ENCODE data around the gene TRIM33. TPM values are rescaled to one million over a fixed set of nuclear protein-coding genes. Genes with fewer than 3 reads are reported as not detected.

TRIM33 gene
- polyA plus RNA-seq, 2 of the 4 experiments (the other 2 are of a cell fraction), result 8.7 to 14.9 TPM

DNA sequence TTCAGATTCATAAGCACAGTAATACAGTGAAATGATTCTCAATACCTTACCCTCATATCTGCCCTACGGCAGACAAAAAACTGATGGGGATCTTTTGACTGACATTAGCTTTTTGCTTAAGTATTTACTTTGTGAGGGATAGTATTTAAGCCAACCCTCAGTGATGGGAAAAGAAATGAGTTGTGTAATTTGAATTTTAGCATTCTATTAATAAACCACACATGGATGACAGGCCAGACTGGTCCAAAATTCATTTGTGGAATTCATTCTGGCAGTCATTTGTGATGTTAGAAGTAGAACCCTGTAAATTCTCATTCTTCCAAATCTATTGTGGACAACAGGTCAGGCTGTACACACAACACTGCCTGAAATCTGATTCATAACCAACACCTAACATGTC is 14.9 kb downstream of the TRIM33 start:
- WGBS (ENCODE audit: missing lambda C conversion rate), result 94% methylated on average over 1 of the region's 1 CpG
- Histone ChIP-seq H3K4me1 (0 out of 3 replicates have a peak, but pooled peaks cover 3% of the 10 kb centered on the region), H3K4me3 (no peak overlapping the region), H3K27ac (no peak overlapping the region), H3K4me2 (no peak overlapping the region), H3K9me3 (no peaks in the 10 kb centered on the region)
- TF ChIP-seq KDM5A (IDR thresholded peaks at IDR 0.05) (no peak), CHD4 (IDR thresholded peaks at IDR 0.05; ENCODE audit: borderline replicate concordance) (no peak), RNF2 (IDR thresholded peaks at IDR 0.05; ENCODE audit: borderline replicate concordance, low read depth) (no peak), POLR2AphosphoS2 (conservative IDR thresholded peaks at IDR 0.05; ENCODE audit: low read length) (no peak), JUN (IDR thresholded peaks at IDR 0.05) (no peak), POLR2A (IDR thresholded peaks at IDR 0.05; ENCODE audit: low read length) (no peak), SREBF2 (IDR thresholded peaks at IDR 0.05) (no peak), RARB (CRISPR knock-in tag; IDR thresholded peaks at IDR 0.05) (no peak), ESRRA (IDR thresholded peaks at IDR 0.05; ENCODE audit: borderline replicate concordance, low read length) (no peak), ZNF302 (CRISPR knock-in tag; IDR thresholded peaks at IDR 0.05) (no peak), EP300 (IDR thresholded peaks at IDR 0.05) (no peak), EHMT2 (IDR thresholded peaks at IDR 0.05; ENCODE audit: low read depth) (no peak), TFCP2L1 (CRISPR knock-in tag; IDR thresholded peaks at IDR 0.05) (no peak), HEYL (CRISPR knock-in tag; IDR thresholded peaks at IDR 0.05) (no peak), HOXA7 (CRISPR knock-in tag; IDR thresholded peaks at IDR 0.05) (no peak)
- TF ChIP-seq, protein P1, sequence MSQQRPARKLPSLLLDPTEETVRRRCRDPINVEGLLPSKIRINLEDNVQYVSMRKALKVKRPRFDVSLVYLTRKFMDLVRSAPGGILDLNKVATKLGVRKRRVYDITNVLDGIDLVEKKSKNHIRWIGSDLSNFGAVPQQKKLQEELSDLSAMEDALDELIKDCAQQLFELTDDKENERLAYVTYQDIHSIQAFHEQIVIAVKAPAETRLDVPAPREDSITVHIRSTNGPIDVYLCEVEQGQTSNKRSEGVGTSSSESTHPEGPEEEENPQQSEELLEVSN (IDR thresholded peaks at IDR 0.05; ENCODE audit: borderline replicate concordance, low read depth), result no peak
- TF ChIP-seq, protein P2, sequence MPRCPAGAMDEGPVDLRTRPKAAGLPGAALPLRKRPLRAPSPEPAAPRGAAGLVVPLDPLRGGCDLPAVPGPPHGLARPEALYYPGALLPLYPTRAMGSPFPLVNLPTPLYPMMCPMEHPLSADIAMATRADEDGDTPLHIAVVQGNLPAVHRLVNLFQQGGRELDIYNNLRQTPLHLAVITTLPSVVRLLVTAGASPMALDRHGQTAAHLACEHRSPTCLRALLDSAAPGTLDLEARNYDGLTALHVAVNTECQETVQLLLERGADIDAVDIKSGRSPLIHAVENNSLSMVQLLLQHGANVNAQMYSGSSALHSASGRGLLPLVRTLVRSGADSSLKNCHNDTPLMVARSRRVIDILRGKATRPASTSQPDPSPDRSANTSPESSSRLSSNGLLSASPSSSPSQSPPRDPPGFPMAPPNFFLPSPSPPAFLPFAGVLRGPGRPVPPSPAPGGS (IDR thresholded peaks at IDR 0.05), result no peak
- TF ChIP-seq, protein P3, sequence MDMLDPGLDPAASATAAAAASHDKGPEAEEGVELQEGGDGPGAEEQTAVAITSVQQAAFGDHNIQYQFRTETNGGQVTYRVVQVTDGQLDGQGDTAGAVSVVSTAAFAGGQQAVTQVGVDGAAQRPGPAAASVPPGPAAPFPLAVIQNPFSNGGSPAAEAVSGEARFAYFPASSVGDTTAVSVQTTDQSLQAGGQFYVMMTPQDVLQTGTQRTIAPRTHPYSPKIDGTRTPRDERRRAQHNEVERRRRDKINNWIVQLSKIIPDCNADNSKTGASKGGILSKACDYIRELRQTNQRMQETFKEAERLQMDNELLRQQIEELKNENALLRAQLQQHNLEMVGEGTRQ (IDR thresholded peaks at IDR 0.05), result no peak
- TF ChIP-seq, protein P4, sequence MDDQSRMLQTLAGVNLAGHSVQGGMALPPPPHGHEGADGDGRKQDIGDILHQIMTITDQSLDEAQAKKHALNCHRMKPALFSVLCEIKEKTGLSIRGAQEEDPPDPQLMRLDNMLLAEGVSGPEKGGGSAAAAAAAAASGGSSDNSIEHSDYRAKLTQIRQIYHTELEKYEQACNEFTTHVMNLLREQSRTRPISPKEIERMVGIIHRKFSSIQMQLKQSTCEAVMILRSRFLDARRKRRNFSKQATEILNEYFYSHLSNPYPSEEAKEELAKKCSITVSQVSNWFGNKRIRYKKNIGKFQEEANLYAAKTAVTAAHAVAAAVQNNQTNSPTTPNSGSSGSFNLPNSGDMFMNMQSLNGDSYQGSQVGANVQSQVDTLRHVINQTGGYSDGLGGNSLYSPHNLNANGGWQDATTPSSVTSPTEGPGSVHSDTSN (IDR thresholded peaks at IDR 0.05), result no peak
- TF ChIP-seq, protein P5, sequence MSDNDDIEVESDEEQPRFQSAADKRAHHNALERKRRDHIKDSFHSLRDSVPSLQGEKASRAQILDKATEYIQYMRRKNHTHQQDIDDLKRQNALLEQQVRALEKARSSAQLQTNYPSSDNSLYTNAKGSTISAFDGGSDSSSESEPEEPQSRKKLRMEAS (IDR thresholded peaks at IDR 0.05), result no peak
- ChIA-PET CTCF (interaction anchor here (0.8 kb wide), 1 partner anchor 63 kb away, joined by 3 read pairs; no protein-coding TSS in a partner anchor), POLR2A (interaction anchor here (1.2 kb wide), 1 partner anchor 14 kb away, joined by 4 read pairs; the partner anchor contains the start of gene TRIM33)
- ATAC-seq (no peak), DNase-seq (ENCODE audit: low read depth in 1 of 2, low spot score in 1 of 2) (no peak), FAIRE-seq (no peak)

DNA sequence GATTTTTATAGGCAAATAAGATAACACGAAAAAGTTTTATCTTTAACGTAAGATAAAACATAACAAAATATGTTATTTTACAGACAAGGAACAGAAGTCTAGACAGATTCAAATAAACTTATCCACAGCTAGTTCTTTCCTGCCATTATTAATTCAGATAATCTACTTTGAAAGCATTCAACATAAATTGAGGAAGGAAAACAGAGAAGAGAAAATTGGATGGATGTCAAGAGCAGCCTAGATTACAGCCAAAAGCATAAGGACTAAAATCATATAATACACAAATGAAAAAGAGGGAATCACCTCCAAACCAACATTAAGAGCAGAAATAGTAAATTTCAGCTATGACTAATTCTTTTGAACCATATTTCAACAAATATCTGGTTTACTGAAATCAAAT is 15.5 kb downstream of the TRIM33 start:
- no peak for TF ChIP-seq GATA3 (IDR thresholded peaks at IDR 0.05; ENCODE audit: borderline replicate concordance)
- no peak for TF ChIP-seq FOSL2 (IDR thresholded peaks at IDR 0.05)
- TF ChIP-seq FOSL2 (CRISPR knock-in tag; IDR thresholded peaks at IDR 0.05), result no peak
- FAIRE-seq (no peak), ATAC-seq (no peak), DNase-seq (ENCODE audit: low read depth in 1 of 2, low spot score in 1 of 2) (no peak)
- 93% methylated on average over 2 of the region's 2 CpGs for WGBS (ENCODE audit: missing lambda C conversion rate)
- H3K4me1 ChIP-seq, result 0 out of 3 replicates have a peak, but pooled peaks cover 3% of the 10 kb centered on the region
- no peak overlapping the region for H3K4me3 ChIP-seq
- no peak overlapping the region for H3K27ac ChIP-seq
- ChIA-PET POLR2A (no interaction called here), CTCF (no interaction called here)
- no peaks in the 10 kb centered on the region for H3K9me3 ChIP-seq
- no peak overlapping the region for H3K4me2 ChIP-seq

DNA sequence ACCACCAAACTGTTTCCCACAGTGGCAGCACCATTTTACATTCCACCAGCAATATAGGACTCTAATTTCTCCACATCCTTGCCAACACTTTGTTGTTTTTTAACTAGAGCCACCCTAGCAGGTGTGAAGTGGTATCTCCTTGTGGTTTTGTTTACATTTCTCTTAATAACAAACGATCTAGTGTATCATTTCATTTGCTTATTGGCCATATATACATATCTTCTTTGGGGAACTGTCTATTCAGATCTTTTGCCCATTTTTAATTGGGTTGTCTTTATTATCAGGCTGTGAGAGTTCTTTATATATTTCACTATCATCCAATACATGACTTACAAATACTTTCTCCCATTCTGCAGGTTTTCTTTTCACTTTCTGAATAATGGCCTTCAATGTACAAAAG is 18.0 kb downstream of the TRIM33 start:
- no peak for FAIRE-seq
- ChIA-PET CTCF (no interaction called here), POLR2A (no interaction called here)
- H3K27ac ChIP-seq, result no peak overlapping the region
- DNase-seq (ENCODE audit: low read depth in 1 of 2, low spot score in 1 of 2), result no peak
- H3K4me1 ChIP-seq, result 0 out of 3 replicates have a peak, but pooled peaks cover 3% of the 10 kb centered on the region
- H3K4me2 ChIP-seq, result no peak overlapping the region
- whole genome bisulfite sequencing (ENCODE audit: missing lambda C conversion rate), result 66% methylated on average over 1 of the region's 1 CpG
- no peaks in the 10 kb centered on the region for H3K9me3 ChIP-seq
- H3K4me3 ChIP-seq, result no peak overlapping the region
- no peak for ATAC-seq
- TF ChIP-seq, protein P6, sequence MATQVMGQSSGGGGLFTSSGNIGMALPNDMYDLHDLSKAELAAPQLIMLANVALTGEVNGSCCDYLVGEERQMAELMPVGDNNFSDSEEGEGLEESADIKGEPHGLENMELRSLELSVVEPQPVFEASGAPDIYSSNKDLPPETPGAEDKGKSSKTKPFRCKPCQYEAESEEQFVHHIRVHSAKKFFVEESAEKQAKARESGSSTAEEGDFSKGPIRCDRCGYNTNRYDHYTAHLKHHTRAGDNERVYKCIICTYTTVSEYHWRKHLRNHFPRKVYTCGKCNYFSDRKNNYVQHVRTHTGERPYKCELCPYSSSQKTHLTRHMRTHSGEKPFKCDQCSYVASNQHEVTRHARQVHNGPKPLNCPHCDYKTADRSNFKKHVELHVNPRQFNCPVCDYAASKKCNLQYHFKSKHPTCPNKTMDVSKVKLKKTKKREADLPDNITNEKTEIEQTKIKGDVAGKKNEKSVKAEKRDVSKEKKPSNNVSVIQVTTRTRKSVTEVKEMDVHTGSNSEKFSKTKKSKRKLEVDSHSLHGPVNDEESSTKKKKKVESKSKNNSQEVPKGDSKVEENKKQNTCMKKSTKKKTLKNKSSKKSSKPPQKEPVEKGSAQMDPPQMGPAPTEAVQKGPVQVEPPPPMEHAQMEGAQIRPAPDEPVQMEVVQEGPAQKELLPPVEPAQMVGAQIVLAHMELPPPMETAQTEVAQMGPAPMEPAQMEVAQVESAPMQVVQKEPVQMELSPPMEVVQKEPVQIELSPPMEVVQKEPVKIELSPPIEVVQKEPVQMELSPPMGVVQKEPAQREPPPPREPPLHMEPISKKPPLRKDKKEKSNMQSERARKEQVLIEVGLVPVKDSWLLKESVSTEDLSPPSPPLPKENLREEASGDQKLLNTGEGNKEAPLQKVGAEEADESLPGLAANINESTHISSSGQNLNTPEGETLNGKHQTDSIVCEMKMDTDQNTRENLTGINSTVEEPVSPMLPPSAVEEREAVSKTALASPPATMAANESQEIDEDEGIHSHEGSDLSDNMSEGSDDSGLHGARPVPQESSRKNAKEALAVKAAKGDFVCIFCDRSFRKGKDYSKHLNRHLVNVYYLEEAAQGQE (IDR thresholded peaks at IDR 0.05), result no peak
- TF ChIP-seq MAZ (IDR thresholded peaks at IDR 0.05; ENCODE audit: borderline replicate concordance, low read depth, low read length), result no peak
- TF ChIP-seq FOSB (CRISPR knock-in tag; IDR thresholded peaks at IDR 0.05), result no peak
- TF ChIP-seq EHMT2 (IDR thresholded peaks at IDR 0.05; ENCODE audit: low read depth), result no peak
- TF ChIP-seq HOXB5 (CRISPR knock-in tag; IDR thresholded peaks at IDR 0.05), result no peak
- no peak for TF ChIP-seq ZC3H11A (IDR thresholded peaks at IDR 0.05)
- no peak for TF ChIP-seq KDM5A (IDR thresholded peaks at IDR 0.05)
